SK-N-SH treated with all-trans-retinoic acid at 6 μM for 48 hours (cell line): Measurements from ENCODE around the gene SNRPA1.

ENCODE experiments used
- PPARA ChIP-seq: fragments of 250-450 bp; sonication (Bioruptor Pico); IDR thresholded peaks from 2 replicates; pipeline ENCODE4 v1.5.0; 2020; ENCODE audit warnings: mild to moderate bottlenecking, borderline replicate concordance
- TOX ChIP-seq: fragments of 250-450 bp; sonication (Bioruptor Pico); IDR thresholded peaks from 2 replicates; pipeline ENCODE4 v1.8.0; 2021; ENCODE audit warnings: mild to moderate bottlenecking, moderate library complexity, borderline replicate concordance
- ZNF70 ChIP-seq: fragments of 450-650 bp; formaldehyde crosslinking; IDR thresholded peaks from 2 replicates; pipeline ENCODE4 v1.5.0; 2020; ENCODE audit warnings: mild to moderate bottlenecking, moderate library complexity
- TF ChIP-seq, protein P1 (sequence below): fragments of 250-450 bp; sonication (Bioruptor Pico); IDR thresholded peaks from 2 replicates; pipeline ENCODE4 v1.8.0; 2021; ENCODE audit warnings: low read depth, mild to moderate bottlenecking, moderate library complexity, borderline replicate concordance
- TF ChIP-seq, protein P2 (sequence below): fragments of 250-450 bp; sonication (Bioruptor Pico); IDR thresholded peaks from 2 replicates; pipeline ENCODE4 v1.8.0; 2020; ENCODE audit warnings: mild to moderate bottlenecking, moderate library complexity, borderline replicate concordance

DNA sequence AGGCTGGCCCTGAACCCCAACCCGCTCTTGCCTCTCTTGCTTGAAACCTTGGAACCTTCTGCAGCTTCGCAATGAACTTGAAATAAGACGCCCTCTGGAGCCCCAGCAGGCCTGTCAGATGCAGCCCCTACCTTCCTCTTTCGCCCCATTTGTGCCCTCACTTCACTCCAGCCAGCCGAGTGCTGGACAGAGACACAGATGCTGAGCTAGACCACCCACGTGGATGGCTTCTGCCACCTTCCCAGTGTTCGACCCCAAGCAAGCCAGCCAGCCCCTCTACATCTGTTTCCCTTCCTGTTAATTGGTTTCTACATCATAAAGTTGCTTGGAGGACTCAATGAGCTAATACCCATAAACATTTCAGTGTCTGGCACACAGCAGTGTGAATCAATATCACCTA lies 23.8 kb upstream of the SNRPA1 start:
- TF ChIP-seq, protein P1, sequence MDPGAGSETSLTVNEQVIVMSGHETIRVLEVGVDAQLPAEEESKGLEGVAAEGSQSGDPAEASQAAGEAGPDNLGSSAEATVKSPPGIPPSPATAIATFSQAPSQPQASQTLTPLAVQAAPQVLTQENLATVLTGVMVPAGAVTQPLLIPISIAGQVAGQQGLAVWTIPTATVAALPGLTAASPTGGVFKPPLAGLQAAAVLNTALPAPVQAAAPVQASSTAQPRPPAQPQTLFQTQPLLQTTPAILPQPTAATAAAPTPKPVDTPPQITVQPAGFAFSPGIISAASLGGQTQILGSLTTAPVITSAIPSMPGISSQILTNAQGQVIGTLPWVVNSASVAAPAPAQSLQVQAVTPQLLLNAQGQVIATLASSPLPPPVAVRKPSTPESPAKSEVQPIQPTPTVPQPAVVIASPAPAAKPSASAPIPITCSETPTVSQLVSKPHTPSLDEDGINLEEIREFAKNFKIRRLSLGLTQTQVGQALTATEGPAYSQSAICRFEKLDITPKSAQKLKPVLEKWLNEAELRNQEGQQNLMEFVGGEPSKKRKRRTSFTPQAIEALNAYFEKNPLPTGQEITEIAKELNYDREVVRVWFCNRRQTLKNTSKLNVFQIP (CRISPR knock-in tag), result no peak
- TF ChIP-seq ZNF70 (CRISPR knock-in tag) (no peak), TOX (CRISPR knock-in tag) (no peak), PPARA (CRISPR knock-in tag) (no peak)
- TF ChIP-seq, protein P2, sequence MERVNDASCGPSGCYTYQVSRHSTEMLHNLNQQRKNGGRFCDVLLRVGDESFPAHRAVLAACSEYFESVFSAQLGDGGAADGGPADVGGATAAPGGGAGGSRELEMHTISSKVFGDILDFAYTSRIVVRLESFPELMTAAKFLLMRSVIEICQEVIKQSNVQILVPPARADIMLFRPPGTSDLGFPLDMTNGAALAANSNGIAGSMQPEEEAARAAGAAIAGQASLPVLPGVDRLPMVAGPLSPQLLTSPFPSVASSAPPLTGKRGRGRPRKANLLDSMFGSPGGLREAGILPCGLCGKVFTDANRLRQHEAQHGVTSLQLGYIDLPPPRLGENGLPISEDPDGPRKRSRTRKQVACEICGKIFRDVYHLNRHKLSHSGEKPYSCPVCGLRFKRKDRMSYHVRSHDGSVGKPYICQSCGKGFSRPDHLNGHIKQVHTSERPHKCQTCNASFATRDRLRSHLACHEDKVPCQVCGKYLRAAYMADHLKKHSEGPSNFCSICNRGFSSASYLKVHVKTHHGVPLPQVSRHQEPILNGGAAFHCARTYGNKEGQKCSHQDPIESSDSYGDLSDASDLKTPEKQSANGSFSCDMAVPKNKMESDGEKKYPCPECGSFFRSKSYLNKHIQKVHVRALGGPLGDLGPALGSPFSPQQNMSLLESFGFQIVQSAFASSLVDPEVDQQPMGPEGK (CRISPR knock-in tag), result no peak
